Measurements from ENCODE around the gene MED20.

DNA sequence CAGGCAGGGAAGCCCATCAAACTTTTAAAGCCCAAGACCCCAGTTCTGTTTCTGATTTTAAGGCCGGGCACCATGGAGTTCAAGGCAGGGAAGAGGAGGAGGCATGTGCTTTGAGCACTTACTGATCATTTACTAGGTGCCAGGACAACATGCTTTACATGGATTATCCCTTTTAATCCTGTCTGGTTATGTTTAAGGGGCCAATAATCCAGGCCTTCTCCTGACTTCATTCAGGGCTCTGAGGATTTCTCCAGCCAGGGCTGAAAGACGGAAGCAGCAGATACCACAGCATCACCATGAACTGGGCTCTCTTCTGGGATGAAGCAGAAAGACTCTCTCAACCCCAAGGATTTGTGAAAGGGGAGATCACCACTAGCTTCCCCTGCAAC is 16.5 kb upstream of the MED20 start:
- no peak for TF ChIP-seq POLR2A (IDR thresholded peaks at IDR 0.05)
- TF ChIP-seq, protein P1, sequence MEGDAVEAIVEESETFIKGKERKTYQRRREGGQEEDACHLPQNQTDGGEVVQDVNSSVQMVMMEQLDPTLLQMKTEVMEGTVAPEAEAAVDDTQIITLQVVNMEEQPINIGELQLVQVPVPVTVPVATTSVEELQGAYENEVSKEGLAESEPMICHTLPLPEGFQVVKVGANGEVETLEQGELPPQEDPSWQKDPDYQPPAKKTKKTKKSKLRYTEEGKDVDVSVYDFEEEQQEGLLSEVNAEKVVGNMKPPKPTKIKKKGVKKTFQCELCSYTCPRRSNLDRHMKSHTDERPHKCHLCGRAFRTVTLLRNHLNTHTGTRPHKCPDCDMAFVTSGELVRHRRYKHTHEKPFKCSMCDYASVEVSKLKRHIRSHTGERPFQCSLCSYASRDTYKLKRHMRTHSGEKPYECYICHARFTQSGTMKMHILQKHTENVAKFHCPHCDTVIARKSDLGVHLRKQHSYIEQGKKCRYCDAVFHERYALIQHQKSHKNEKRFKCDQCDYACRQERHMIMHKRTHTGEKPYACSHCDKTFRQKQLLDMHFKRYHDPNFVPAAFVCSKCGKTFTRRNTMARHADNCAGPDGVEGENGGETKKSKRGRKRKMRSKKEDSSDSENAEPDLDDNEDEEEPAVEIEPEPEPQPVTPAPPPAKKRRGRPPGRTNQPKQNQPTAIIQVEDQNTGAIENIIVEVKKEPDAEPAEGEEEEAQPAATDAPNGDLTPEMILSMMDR (IDR thresholded peaks at IDR 0.05) = no peak

Data from uterus (tissue), 2 donors.